ENCODE measurements around the gene UBE4A. TPM values are rescaled to one million over a fixed set of nuclear protein-coding genes. Genes with fewer than 3 reads are reported as not detected.

UBE4A gene
- total and polyA plus RNA-seq, 9 of the 15 experiments (the other 6 are each of a cell fraction or from before 2014, with no cell fraction given), result 13.5 to 45.2 (median 26.8) TPM

DNA sequence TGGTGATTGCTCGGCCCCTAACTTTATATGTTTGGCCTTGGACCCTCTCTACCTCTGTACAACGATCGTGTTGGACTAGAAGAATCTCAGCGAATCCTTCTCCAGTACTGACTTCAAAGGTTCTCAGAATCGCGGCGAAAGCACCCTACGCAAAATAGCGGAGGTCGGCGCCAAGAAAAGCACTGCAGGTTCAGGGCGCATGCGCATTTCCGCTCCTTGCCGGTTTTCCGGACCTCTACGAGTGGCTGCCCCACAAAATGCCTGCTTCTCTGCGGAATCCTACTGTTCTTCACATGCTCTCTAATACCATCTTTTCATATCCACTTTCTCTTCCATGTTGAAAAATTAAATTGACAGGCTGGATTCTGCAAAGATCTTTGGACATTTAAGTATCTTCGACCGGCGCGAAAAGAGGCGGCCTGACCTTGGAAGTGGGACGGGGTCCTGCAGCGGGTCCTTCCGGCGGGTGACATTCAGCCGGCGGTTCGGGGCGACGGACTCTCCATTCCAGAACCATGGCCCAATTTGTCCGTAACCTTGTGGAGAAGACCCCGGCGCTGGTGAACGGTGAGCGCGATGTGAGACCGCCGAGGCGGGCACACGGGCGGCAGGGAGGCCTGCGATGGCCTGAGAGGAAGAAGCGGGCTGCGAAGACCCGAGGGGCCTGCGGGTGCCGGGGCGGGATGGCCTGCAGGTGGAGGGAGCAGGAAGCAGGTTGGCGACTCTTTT lies 41.9 kb downstream of the UBE4A start, which contains the start of gene ATP5MG:
TSS of gene ATP5MG (plus strand) at position 456 of the 729 bp plus-strand sequence. CDS start at position 516, 60 bp downstream.
- FAIRE-seq, result peak; percentile 91
- peaks cover 52% of the 10 kb centered on the region for H3K36me3 ChIP-seq (ENCODE audit: control insufficient read depth, insufficient read depth, low read length)
- WGBS (ENCODE audit: insufficient coverage, low coverage, missing lambda C conversion rate), result 0% methylated on average over 49 of the region's 51 CpGs
- H3K4me1 ChIP-seq (replicated peaks in 1 of 2; ENCODE audit: control insufficient read depth in 2 of 2, insufficient read depth in 2 of 2, low read length in 2 of 2), result peaks cover 15 to 17% of the 10 kb centered on the region in 2 experiments; a peak in 4 of 5 replicates
- peak within 1 kb of the TSS; percentile 91 to 98 for H3K9ac ChIP-seq (ENCODE audit: insufficient read depth in 1 of 2, low read depth in 2 of 2, low read length in 2 of 2)
- DNase-seq (ENCODE audit: extremely low read depth in 1 of 4, low spot score in 3 of 4), result peak; percentile 90 to 94 (median 91)
- no peaks in the 10 kb centered on the region for H3K9me3 ChIP-seq (replicated peaks; ENCODE audit: control insufficient read depth, insufficient read depth, low read depth, low read length)
- H3K4me2 ChIP-seq (ENCODE audit: insufficient read depth, low read length), result peak within 1 kb of the TSS; percentile 96
- intact Hi-C loops (cut with micrococcal nuclease), result loop anchor here (1.0 to 10.0 kb wide), 3 partner anchors 36 to 163 kb away; partner anchors contain the start of gene IFT46
- no TSS peak for BruUV-seq (replicated peaks)
- ChIA-PET CTCF (ENCODE audit: low intra/inter-chr PET ratio) (no interaction called here), POLR2A (interaction anchor here (0.6 to 1.6 kb wide), 6 partner anchors 9 to 115 kb away, joined by 3 to 6 read pairs (median 4); partner anchors contain the start of gene KMT2A)
- no peaks in the 10 kb centered on the region for H3K27me3 ChIP-seq (ENCODE audit: control insufficient read depth in 2 of 2, insufficient read depth in 2 of 2, low read length in 2 of 2)
- no peaks in the 10 kb centered on the region for H3K9me1 ChIP-seq (ENCODE audit: control insufficient read depth, insufficient read depth, low read length)
- H2AFZ ChIP-seq (ENCODE audit: low read depth, low read length), result peak within 1 kb of the TSS; percentile 99
- in situ Hi-C loops (cut with MboI), result no loop called here
- H3K27ac ChIP-seq (ENCODE audit: extremely low read depth, low read depth, low read length), result peak within 1 kb of the TSS; percentile 96
- H3K4me3 ChIP-seq, result peak within 1 kb of the TSS; percentile 95
- peak; percentile 82 for ATAC-seq
- peaks cover 61% of the 10 kb centered on the region for H3K79me2 ChIP-seq (ENCODE audit: control insufficient read depth, insufficient read depth, low read length)
- peaks cover 11% of the 10 kb centered on the region; the same call in 1 of the 2 replicates for H4K20me1 ChIP-seq (replicated peaks; ENCODE audit: control insufficient read depth, insufficient read depth, low read length)
- TF ChIP-seq SETDB1 (IDR thresholded peaks at IDR 0.05; ENCODE audit: low read length), result no peak
- peak; percentile 86 for TF ChIP-seq POLR2G (IDR thresholded peaks at IDR 0.05; ENCODE audit: low read depth, low read length)
- TF ChIP-seq NEUROD1 (IDR thresholded peaks at IDR 0.05; ENCODE audit: borderline replicate concordance, low read depth, low read length, partially characterized antibody), result no peak
- TF ChIP-seq TCF3 (CRISPR knock-in tag; IDR thresholded peaks at IDR 0.05), result no peak
- peak; percentile 83 for TF ChIP-seq TBP (optimal IDR thresholded peaks at IDR 0.05; ENCODE audit: low read depth, low read length)
- TF ChIP-seq ZNF445 (CRISPR knock-in tag; IDR thresholded peaks at IDR 0.05; ENCODE audit: low read depth), result no peak
- TF ChIP-seq ZNF175 (CRISPR knock-in tag; IDR thresholded peaks at IDR 0.05; ENCODE audit: low read depth), result no peak
- no peak for TF ChIP-seq RBM17 (IDR thresholded peaks at IDR 0.05; ENCODE audit: borderline replicate concordance, low read depth, low read length)
- peak; percentile 94 for TF ChIP-seq ATF7 (IDR thresholded peaks at IDR 0.05)
- TF ChIP-seq HLTF (IDR thresholded peaks at IDR 0.05), result no peak
- no peak for TF ChIP-seq ARID1B (IDR thresholded peaks at IDR 0.05)
- TF ChIP-seq, protein P1, sequence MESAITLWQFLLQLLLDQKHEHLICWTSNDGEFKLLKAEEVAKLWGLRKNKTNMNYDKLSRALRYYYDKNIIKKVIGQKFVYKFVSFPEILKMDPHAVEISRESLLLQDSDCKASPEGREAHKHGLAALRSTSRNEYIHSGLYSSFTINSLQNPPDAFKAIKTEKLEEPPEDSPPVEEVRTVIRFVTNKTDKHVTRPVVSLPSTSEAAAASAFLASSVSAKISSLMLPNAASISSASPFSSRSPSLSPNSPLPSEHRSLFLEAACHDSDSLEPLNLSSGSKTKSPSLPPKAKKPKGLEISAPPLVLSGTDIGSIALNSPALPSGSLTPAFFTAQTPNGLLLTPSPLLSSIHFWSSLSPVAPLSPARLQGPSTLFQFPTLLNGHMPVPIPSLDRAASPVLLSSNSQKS (CRISPR knock-in tag; IDR thresholded peaks at IDR 0.05), result no peak
- TF ChIP-seq IFI16 (CRISPR knock-in tag; IDR thresholded peaks at IDR 0.05), result no peak
- TF ChIP-seq ZNF707 (CRISPR knock-in tag; conservative IDR thresholded peaks at IDR 0.05), result no peak
- TF ChIP-seq, protein P2, sequence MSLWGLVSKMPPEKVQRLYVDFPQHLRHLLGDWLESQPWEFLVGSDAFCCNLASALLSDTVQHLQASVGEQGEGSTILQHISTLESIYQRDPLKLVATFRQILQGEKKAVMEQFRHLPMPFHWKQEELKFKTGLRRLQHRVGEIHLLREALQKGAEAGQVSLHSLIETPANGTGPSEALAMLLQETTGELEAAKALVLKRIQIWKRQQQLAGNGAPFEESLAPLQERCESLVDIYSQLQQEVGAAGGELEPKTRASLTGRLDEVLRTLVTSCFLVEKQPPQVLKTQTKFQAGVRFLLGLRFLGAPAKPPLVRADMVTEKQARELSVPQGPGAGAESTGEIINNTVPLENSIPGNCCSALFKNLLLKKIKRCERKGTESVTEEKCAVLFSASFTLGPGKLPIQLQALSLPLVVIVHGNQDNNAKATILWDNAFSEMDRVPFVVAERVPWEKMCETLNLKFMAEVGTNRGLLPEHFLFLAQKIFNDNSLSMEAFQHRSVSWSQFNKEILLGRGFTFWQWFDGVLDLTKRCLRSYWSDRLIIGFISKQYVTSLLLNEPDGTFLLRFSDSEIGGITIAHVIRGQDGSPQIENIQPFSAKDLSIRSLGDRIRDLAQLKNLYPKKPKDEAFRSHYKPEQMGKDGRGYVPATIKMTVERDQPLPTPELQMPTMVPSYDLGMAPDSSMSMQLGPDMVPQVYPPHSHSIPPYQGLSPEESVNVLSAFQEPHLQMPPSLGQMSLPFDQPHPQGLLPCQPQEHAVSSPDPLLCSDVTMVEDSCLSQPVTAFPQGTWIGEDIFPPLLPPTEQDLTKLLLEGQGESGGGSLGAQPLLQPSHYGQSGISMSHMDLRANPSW (CRISPR knock-in tag; IDR thresholded peaks at IDR 0.05), result no peak
- TF ChIP-seq POLR3A (IDR thresholded peaks at IDR 0.05; ENCODE audit: borderline replicate concordance, extremely low read depth, insufficient read depth, insufficient read length), result no peak
- TF ChIP-seq KDM5B (IDR thresholded peaks at IDR 0.05; ENCODE audit: insufficient replicate concordance, low read depth, low read length), result peak; percentile 80
- TF ChIP-seq CC2D1A (IDR thresholded peaks at IDR 0.05), result no peak
- TF ChIP-seq ZNF253 (CRISPR knock-in tag; conservative IDR thresholded peaks at IDR 0.05), result no peak
- TF ChIP-seq LARP7 (IDR thresholded peaks at IDR 0.05), result no peak

Measured in K562 (cell line).